ENCODE data around the gene IGFL1.

DNA sequence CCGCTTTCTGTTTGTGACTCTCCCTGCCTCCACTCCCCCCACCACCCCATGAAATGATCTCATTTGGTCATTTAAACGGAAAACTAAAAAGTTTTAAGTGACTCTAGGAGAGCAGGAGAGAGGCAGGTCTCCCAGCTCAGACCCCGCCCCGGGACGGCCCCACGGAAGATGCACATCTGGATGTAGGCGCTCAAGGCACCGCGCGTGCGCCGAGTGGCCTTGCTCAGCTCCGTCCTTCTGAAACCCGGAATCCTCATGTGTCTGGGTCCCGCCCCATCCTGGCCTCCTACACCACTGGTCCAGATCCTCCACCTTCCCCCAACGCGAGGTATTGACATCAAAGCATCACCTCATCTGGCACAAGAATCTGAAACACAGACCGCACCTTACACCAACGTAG, 15.7 kb upstream of the IGFL1 start:
- TF ChIP-seq, protein P1, sequence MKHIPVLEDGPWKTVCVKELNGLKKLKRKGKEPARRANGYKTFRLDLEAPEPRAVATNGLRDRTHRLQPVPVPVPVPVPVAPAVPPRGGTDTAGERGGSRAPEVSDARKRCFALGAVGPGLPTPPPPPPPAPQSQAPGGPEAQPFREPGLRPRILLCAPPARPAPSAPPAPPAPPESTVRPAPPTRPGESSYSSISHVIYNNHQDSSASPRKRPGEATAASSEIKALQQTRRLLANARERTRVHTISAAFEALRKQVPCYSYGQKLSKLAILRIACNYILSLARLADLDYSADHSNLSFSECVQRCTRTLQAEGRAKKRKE (CRISPR knock-in tag; IDR thresholded peaks at IDR 0.05; ENCODE audit: low read depth), result no peak
- no peak for TF ChIP-seq HDAC2 (IDR thresholded peaks at IDR 0.05)
- TF ChIP-seq, protein P2, sequence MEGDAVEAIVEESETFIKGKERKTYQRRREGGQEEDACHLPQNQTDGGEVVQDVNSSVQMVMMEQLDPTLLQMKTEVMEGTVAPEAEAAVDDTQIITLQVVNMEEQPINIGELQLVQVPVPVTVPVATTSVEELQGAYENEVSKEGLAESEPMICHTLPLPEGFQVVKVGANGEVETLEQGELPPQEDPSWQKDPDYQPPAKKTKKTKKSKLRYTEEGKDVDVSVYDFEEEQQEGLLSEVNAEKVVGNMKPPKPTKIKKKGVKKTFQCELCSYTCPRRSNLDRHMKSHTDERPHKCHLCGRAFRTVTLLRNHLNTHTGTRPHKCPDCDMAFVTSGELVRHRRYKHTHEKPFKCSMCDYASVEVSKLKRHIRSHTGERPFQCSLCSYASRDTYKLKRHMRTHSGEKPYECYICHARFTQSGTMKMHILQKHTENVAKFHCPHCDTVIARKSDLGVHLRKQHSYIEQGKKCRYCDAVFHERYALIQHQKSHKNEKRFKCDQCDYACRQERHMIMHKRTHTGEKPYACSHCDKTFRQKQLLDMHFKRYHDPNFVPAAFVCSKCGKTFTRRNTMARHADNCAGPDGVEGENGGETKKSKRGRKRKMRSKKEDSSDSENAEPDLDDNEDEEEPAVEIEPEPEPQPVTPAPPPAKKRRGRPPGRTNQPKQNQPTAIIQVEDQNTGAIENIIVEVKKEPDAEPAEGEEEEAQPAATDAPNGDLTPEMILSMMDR (IDR thresholded peaks at IDR 0.05), result no peak

Data from A549 (cell line).